GM12891 (cell line): Measurements from ENCODE around the gene SAP130.

Experiments used
- DNase-seq: peaks from one replicate; pipeline ENCODE4 v3.0.0; 2011; ENCODE audit warnings: low spot score; ENCODE audit not compliant: insufficient read length
- FAIRE-seq: peaks from 2 replicates; lab custom pipeline; 2011; peaks lifted over from hg19 to GRCh38; lab: Jason Lieb, UNC
- PAX5 ChIP-seq: IDR thresholded peaks from 2 replicates; pipeline ENCODE4 v1.6.1; 2011; ENCODE audit warnings: low read length, moderate library complexity, mild to moderate bottlenecking; ENCODE audit not compliant: insufficient read depth, severe bottlenecking
- POLR2A ChIP-seq: IDR thresholded peaks from 2 replicates; pipeline ENCODE4 v1.6.1; 2011; ENCODE audit warnings: low read depth, low read length, control low read depth
- POLR2AphosphoS5 ChIP-seq: IDR thresholded peaks from 2 replicates; pipeline ENCODE4 v1.6.1; 2011; ENCODE audit warnings: low read depth, low read length, control low read depth
- POU2F2 ChIP-seq: IDR thresholded peaks from 2 replicates; pipeline ENCODE4 v1.6.1; 2011; ENCODE audit warnings: low read depth, mild to moderate bottlenecking, control low read depth, low read length, moderate library complexity
- SPI1 ChIP-seq: IDR thresholded peaks from 2 replicates; pipeline ENCODE4 v1.6.1; 2011; ENCODE audit warnings: low read depth, low read length, control low read depth
- TAF1 ChIP-seq: IDR thresholded peaks from 2 replicates; pipeline ENCODE4 v1.6.1; 2011; ENCODE audit warnings: low read depth, low read length, control low read depth

SAP130 gene

DNA sequence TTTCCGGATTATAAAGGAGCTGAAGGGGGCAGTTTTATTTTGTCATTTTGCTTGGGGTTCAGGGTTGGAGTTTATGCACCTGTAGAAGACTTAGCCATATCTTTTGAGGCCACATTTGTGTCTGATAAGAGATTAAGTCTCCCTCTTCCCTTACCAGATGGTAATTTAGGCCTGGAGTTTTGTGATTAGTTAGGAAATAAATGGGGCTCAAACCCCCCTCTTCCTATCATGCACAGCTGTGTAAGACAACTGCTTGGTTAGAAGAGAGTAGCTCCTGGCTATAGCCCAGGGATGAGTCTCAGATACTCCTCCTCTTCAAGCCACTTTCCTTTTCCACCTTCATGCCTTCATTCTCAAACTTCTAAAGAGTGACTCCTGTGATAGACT is 802 bp upstream of the SAP130 start:
- DNase-seq, result no peak
- TF ChIP-seq TAF1, result no peak
- no peak for TF ChIP-seq POU2F2
- TF ChIP-seq POLR2A, result no peak
- TF ChIP-seq PAX5, result no peak
- no peak for TF ChIP-seq POLR2AphosphoS5
- TF ChIP-seq SPI1, result no peak
- FAIRE-seq, result no peak

DNA sequence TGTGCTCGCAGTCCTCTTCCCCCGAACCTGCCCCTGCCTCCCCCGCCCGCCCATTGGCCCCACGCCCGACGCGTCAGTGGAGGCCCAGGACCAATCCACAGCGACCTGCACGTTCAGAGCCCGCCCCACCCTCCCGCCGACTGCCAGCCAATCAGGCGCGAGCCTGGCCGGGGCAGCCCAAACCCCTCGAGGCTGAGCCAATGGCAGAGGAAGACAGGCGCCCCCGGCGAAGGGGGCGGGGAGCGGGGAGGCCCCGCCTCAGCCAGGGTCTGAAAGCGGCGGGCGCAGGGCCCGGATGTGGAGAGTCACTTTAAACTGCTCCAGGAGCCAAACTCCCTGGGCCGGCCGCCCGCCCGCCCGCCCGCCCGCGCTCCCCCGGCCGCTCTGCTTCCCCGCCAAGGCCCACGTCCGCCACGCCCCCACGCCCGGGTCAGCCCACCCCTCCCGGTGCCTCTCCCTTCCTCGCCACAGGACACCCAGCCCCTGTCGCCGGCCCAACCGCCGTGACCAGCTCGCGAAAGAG is 520 bp downstream of the SAP130 start:
- TF ChIP-seq POLR2AphosphoS5 (no peak), TAF1 (no peak; the same call in 1 of the 2 replicates), POU2F2 (no peak), SPI1 (no peak), PAX5 (no peak), POLR2A (no peak)
- DNase-seq (peak; percentile 96), FAIRE-seq (peak; percentile 92)

DNA sequence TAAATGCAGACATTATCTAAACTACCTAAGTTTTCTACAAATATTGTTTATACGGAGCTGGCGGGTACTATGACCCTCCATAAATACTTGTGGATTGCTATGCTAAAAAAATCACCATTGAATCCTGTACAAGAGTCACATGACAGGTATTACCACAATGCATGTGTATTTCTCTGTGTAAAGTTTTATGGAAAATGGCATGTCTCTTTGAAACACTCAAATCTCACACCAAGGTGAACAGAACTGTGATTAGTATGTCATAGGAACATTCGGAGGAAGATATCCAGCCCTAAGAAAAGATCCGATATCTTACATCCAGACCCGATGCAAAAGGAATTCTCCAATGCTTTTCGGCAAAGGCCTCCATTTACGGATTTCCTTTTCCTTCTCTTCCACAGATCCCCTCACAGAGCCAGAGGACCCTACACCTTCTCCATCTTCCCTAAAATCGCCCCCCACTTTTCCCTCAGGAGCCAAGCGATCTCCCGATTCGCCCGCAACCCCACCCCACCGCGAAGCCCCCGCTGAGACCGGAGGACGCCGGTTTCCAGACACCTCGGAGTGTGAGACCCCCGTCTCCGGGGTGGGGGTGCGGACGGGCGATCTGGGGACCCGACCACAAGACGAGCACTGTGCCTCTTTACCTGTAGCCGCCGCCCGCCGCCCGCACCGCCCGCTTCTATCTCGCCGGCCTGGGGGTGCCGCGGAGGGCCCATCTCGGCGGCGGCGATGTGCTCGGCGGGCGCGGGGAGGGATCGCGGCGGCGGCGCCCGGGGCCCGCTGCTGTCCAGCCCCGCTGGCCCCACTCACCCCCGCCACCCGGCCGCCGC is 1.2 kb downstream of the SAP130 start:
- peak; percentile 45 for FAIRE-seq
- no peak for DNase-seq
- TF ChIP-seq POLR2AphosphoS5, result no peak
- TF ChIP-seq POU2F2, result no peak
- TF ChIP-seq SPI1, result no peak
- no peak for TF ChIP-seq PAX5
- TF ChIP-seq TAF1, result no peak
- no peak for TF ChIP-seq POLR2A

DNA sequence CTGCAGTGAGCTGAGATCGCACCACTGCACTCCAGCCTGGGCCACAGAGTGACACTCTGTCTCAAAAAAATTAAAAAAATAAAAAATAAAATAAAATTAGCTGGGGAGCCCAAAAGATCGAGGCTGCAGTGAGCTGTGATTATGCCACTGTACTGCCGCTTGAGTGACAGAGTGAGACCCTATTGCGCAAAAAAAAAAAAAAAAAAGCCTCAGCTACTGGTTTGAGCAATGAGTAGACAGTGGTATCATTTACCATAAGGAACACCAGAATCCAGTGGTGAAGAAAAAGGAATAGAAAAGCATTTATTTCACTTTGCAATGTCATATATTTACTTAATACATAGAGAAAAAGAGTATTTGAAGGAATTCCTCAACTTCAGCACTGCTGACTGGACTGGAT is 3.0 kb downstream of the SAP130 start:
- FAIRE-seq (no peak), DNase-seq (no peak)
- TF ChIP-seq PAX5 (no peak), TAF1 (no peak), SPI1 (no peak), POU2F2 (no peak), POLR2AphosphoS5 (no peak), POLR2A (no peak)

DNA sequence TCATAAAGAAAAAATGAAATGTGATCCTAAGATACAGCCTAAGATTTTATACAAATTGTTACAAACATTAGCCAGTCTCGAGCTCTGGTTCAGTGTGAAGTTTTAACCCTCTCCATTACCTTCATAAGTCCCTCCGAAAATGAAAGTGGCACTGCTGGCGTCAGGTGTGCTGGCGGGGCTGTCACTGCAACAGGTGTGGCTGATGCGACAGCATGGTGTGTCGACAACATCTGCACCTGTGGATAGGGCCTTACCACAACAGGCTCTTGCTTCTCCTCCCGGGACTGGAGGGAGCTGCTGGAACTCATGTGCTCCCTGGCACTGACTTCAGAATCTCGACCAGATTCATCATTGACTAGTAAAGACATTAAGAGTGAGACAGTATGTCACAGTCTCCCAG is 10.3 kb downstream of the SAP130 start:
- DNase-seq, result no peak
- TF ChIP-seq SPI1 (no peak), PAX5 (no peak), TAF1 (no peak), POLR2AphosphoS5 (no peak), POLR2A (no peak), POU2F2 (no peak)
- no peak for FAIRE-seq

DNA sequence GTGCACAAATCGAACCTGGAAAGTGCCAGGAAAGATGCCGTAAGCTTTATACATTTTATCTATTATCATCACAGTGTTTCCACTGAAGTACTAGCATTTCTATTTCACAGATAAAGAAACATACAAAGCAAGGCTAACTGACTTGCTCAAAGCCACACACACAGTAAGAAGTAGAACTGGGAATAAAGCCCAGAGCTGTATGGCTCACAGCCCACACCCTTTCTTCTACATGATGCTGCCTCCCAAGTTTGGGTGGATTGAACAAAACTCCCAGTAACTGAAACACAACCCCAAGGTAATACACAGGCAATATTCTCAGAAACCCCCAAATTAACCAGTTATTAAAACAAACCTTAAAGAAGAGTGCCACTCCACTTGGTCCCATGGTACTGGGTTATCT is 11.2 kb downstream of the SAP130 start:
- DNase-seq, result no peak
- TF ChIP-seq POLR2AphosphoS5, result no peak
- TF ChIP-seq SPI1, result no peak
- TF ChIP-seq POLR2A, result no peak
- TF ChIP-seq TAF1, result no peak
- TF ChIP-seq POU2F2, result no peak
- TF ChIP-seq PAX5, result no peak
- FAIRE-seq, result no peak

DNA sequence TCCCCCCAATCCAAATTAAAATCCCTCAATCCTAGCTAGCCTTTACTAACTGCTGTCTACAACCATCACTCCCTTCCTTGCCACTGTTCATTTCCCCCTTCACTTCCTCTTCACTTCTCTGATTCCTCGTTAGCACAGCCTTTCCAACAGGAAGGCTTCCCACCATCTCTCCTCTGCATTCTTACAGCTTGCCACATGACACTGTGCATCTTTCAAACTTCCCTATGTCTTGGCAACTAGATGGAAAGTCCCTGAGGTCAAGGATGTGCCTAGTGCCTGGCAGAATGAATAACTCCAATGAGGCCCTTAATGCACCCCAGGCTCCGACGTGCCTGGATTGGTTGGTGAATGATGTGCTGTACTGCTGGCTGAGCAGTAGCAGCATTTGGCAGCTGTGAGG is 15.2 kb downstream of the SAP130 start:
- no peak for FAIRE-seq
- no peak for TF ChIP-seq POLR2AphosphoS5
- no peak for TF ChIP-seq POU2F2
- no peak for TF ChIP-seq SPI1
- TF ChIP-seq POLR2A, result no peak
- no peak for TF ChIP-seq PAX5
- TF ChIP-seq TAF1, result no peak

DNA sequence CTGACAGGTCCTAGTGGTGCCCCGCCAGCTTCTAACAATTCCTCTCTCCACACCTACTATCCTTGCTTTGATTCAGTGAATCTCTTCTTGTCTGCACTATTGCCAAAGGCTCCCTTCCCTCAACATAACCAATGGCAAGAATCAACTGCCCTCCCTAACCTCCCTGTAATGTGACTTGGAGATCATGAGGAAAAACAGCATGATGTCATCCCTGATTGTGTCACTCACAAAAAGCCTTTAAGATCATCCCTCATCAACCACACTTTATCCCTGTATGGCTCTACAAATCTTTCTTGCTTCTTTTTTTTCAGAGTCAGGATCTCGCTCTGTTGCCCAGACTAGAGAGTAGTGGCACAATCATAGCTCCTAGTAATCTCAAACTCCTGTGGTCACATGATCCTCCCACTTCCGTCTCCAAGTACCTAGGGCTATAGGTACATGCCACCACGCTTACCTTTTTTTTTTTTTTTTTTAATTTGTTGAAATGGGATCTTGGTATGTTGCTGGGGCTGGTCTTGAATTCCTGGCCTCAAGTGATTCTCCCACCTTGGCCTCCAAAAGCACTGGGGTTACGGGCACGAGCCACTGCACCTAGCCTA is 19.7 kb downstream of the SAP130 start:
- no peak for FAIRE-seq
- no peak for TF ChIP-seq TAF1
- no peak for TF ChIP-seq SPI1
- no peak for TF ChIP-seq POU2F2
- no peak for TF ChIP-seq POLR2A
- TF ChIP-seq POLR2AphosphoS5, result no peak
- TF ChIP-seq PAX5, result no peak
- no peak for DNase-seq

More for the DNA sequence above, 15.2 kb downstream of the SAP130 start:
- DNase-seq, result no peak

DNA sequence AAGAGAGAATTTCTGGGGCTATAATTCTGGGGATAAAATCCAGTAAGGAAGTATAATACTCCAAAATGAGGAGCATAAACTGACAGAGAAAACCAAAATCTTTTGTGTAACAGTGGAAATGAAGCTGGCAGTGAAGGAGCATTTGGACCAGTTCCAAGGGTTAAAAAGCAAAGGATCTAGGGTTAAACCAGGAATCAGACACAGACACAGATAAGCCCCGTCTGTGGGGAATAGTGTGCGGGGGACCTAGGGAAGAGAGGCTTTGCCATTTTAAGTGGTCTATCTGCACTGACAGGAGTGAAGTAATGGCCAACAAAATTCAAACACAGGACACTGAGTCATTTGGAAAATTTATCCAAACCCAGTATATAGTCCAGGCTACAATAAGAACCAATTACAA is 23.4 kb downstream of the SAP130 start:
- FAIRE-seq, result no peak
- DNase-seq, result no peak
- no peak for TF ChIP-seq SPI1

DNA sequence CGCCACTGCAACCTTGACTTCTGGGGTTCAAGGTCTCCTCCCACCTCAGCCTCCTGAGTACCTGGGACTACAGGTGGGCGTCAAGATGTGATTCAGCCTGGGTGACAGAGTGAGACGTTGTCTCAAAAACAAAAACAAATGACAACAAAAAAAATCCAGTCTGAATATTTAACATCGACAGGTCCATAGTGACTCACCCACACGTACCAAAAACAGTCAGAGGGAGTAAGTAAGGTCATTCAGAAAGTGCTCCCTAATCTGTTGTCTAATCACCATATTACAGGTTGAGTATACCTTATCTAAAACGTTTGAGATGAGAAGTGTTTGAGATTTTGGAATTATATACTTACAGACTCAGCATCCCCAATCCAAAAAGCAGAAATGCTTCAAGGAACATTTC is 24.4 kb downstream of the SAP130 start:
- no peak for DNase-seq
- TF ChIP-seq POLR2AphosphoS5 (no peak), PAX5 (no peak), POLR2A (no peak), TAF1 (no peak), SPI1 (no peak), POU2F2 (no peak)
- FAIRE-seq, result no peak
